K562 (cell line): ENCODE data around the gene ANKRD13B. TPM values are rescaled to one million over a fixed set of nuclear protein-coding genes. Genes with fewer than 3 reads are reported as not detected.

Source experiments
- CTCF ChIP-seq, 3 experiments: IDR thresholded peaks in 2 of 3; conservative IDR thresholded peaks in 1 of 3; 2 replicates each; pipeline ENCODE4 v1.5.1; 2011 to 2012; ENCODE audit warnings: low read length in 3 of 3, mild to moderate bottlenecking in 3 of 3, control low read depth in 2 of 3, improper control_type of control experiment in 1 of 3, inconsistent platforms in 1 of 3, low read depth in 1 of 3, mixed read lengths in 1 of 3, moderate library complexity in 1 of 3; ENCODE audit not compliant: insufficient read depth in 2 of 3
- KLF16 ChIP-seq: IDR thresholded peaks from 2 replicates; pipeline ENCODE4 v1.6.1; 2016; ENCODE audit warnings: antibody characterized with exemption
- MECOM ChIP-seq: fragments of 250-450 bp; sonication (Bioruptor Pico); IDR thresholded peaks from 2 replicates; pipeline ENCODE4 v1.8.0; 2022; ENCODE audit warnings: inconsistent platforms
- MNT ChIP-seq, 2 experiments: fragments of 450-650 bp; conservative IDR thresholded peaks; 2 replicates each; pipeline ENCODE4 v1.6.1; 2017; ENCODE audit warnings: mild to moderate bottlenecking in 2 of 2, moderate library complexity in 2 of 2
- NKRF ChIP-seq: fragments of 450-650 bp; IDR thresholded peaks from 2 replicates; pipeline ENCODE4 v1.6.1; 2016; ENCODE audit warnings: borderline replicate concordance
- NR2F6 ChIP-seq: fragments of 450-650 bp; formaldehyde crosslinking; IDR thresholded peaks from 2 replicates; pipeline ENCODE4 v1.4.0; 2020; ENCODE audit warnings: mild to moderate bottlenecking
- SIX5 ChIP-seq, 2 experiments: IDR thresholded peaks; 2 replicates each; pipeline ENCODE4 v1.6.1; 2011; ENCODE audit warnings: low read length in 2 of 2, borderline replicate concordance in 1 of 2, low read depth in 1 of 2, mild to moderate bottlenecking in 1 of 2, moderate library complexity in 1 of 2; ENCODE audit not compliant: insufficient read depth in 1 of 2
- SMARCA4 ChIP-seq: fragments of 450-650 bp; IDR thresholded peaks from 2 replicates; pipeline ENCODE4 v1.6.1; 2016
- SNRNP70 ChIP-seq: fragments of 200-400 bp; formaldehyde crosslinking; optimal IDR thresholded peaks from 2 replicates; pipeline ENCODE3; 2017; ENCODE audit warnings: low read depth, low read length
- ZNF24 ChIP-seq: fragments of 450-650 bp; IDR thresholded peaks from 2 replicates; pipeline ENCODE4 v1.6.1; 2016
- polyA plus RNA-seq, 8 experiments: library from polyadenylated mRNA; depleted of rRNA in 4 of 8; stranded (reverse) in 5 of 8; unstranded in 3 of 8; fragments of >200 nt; fragmentation: Nextera tagmentation in 2 of 8; fragmentation: Illumina TruSeq in 1 of 8; extraction: Ambion mirVana in 2 of 8; extraction: Trizol in 1 of 8; gene quantifications; 2 replicates each; pipeline versions ENCODE4 v1.2.1 to v1.2.3, GENCODE V29; 2011 to 2014; ENCODE audit warnings: inconsistent platforms in 1 of 8, missing spikeins in 1 of 8
- total RNA-seq, 7 experiments: library from RNA; depleted of rRNA in 6 of 7; stranded (reverse); fragments of >200 nt in 6 of 7; fragmentation: Illumina TruSeq in 2 of 7; extraction: Trizol in 2 of 7; gene quantifications; 2 replicates each; pipeline versions ENCODE4 v1.2.1 to v1.2.3, GENCODE V29; 2011 to 2021; ENCODE audit warnings: low replicate concordance in 1 of 7
- TF ChIP-seq, protein P1 (sequence below): sonication (generic); formaldehyde crosslinking; IDR thresholded peaks from 2 replicates; pipeline ENCODE4 v1.8.1; 2022; ENCODE audit warnings: missing genetic modification reagents
- TF ChIP-seq, protein P2 (sequence below), 2 experiments: IDR thresholded peaks in 1 of 2; conservative IDR thresholded peaks in 1 of 2; 2 replicates each; pipeline ENCODE4 v1.6.1; 2016; ENCODE audit warnings: low read depth in 2 of 2, mild to moderate bottlenecking in 1 of 2, missing compliant biosample characterization in 1 of 2, missing genetic modification characterization in 1 of 2, moderate library complexity in 1 of 2

ANKRD13B gene
- total and polyA plus RNA-seq, 9 of the 15 experiments (the other 6 are each of a cell fraction or from before 2014, with no cell fraction given), result 0.15 to 28.1 (median 4.6) TPM

GRCh38 chr17:29593591-29594518, 923 bp downstream of the ANKRD13B start (continued):
- TF ChIP-seq, protein P1, sequence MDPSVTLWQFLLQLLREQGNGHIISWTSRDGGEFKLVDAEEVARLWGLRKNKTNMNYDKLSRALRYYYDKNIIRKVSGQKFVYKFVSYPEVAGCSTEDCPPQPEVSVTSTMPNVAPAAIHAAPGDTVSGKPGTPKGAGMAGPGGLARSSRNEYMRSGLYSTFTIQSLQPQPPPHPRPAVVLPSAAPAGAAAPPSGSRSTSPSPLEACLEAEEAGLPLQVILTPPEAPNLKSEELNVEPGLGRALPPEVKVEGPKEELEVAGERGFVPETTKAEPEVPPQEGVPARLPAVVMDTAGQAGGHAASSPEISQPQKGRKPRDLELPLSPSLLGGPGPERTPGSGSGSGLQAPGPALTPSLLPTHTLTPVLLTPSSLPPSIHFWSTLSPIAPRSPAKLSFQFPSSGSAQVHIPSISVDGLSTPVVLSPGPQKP (CRISPR knock-in tag), result no peak
- no peak; the same call in none of the 2 replicates for TF ChIP-seq NKRF
- TF ChIP-seq ZNF24, result no peak
- TF ChIP-seq KLF16, result no peak
- TF ChIP-seq MNT (conservative IDR thresholded peaks at IDR 0.05), result peak; percentile 54 to 65
- TF ChIP-seq, protein P2, sequence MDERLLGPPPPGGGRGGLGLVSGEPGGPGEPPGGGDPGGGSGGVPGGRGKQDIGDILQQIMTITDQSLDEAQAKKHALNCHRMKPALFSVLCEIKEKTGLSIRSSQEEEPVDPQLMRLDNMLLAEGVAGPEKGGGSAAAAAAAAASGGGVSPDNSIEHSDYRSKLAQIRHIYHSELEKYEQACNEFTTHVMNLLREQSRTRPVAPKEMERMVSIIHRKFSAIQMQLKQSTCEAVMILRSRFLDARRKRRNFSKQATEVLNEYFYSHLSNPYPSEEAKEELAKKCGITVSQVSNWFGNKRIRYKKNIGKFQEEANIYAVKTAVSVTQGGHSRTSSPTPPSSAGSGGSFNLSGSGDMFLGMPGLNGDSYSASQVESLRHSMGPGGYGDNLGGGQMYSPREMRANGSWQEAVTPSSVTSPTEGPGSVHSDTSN (CRISPR knock-in tag; IDR thresholded peaks at IDR 0.05; ENCODE audit: low read depth), result peak; percentile 47; the same call in 1 of the 2 replicates
- TF ChIP-seq, protein P2 (tag; conservative IDR thresholded peaks at IDR 0.05; ENCODE audit: low read depth), result no peak
- peak; percentile 49 to 60 (median 57) for TF ChIP-seq CTCF (IDR thresholded peaks at IDR 0.05 in 2 of 3, conservative IDR thresholded peaks at IDR 0.05 in 1 of 3; ENCODE audit: insufficient read depth in 2 of 3, low read depth in 1 of 3, low read length in 3 of 3)
- no peak for TF ChIP-seq SNRNP70
- no peak for TF ChIP-seq NR2F6 (CRISPR knock-in tag)
- no peak for TF ChIP-seq SMARCA4
- 0 out of 2 replicates have a peak, but pooled peaks have one; percentile 30 for TF ChIP-seq MECOM (CRISPR knock-in tag)
- no peak for TF ChIP-seq SIX5 (IDR thresholded peaks at IDR 0.05; ENCODE audit: borderline replicate concordance in 1 of 2, insufficient read depth in 1 of 2, low read depth in 1 of 2, low read length in 2 of 2)
